ENCODE results near the gene TMEM9. TPM values are rescaled to one million over a fixed set of nuclear protein-coding genes. Genes with fewer than 3 reads are reported as not detected.

TMEM9 gene
- total RNA-seq, 1 donor from 2014 or later: 109 TPM

DNA sequence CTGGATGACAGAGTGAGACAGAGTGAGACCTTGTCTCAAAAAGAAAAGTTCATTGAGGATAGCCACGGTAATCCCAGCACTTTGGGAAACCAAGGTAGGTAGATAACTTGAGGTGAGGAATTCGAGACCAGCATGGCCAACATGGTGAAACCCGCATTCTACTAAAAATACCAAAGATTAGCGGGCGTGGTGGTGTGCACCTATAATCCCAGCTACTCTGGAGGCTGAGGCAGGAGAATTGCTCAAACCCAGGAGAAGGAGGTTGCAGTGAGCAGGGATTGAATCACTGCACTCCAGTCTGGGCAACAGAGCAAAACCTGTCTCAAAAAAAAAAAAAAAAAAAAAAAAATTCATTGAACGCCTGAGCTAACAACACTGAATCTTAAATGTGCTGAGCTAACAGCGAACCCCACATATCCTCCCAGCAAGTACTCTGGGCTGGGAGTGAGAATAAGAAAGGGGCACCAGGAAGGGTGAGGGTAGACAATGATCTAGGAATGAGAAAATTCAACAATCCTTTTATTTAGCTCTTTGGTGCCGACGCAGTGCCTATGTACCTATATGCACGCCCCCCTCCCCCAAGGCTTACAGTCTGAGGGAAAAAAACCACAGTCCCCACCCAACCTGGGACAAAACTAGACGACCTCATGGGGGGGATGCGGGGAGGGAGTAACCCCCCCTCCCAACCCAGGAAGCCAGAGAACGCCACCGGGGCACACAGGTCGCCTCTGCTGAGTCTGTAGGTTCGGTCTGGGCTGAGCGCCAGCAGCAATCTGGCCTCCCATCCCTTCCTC is 40.6 kb downstream of the TMEM9 start:
- Histone ChIP-seq H3K9me3 (ENCODE audit: low read depth) (no peaks in the 10 kb centered on the region), H3K9ac (no peak overlapping the region), H2AFZ (replicated peaks) (no peak overlapping the region), H3K27ac (no peak overlapping the region), H3K79me2 (ENCODE audit: low read depth) (no peaks in the 10 kb centered on the region), H3K4me2 (peak overlapping the region; percentile 26), H3F3A (ENCODE audit: low read depth) (no peaks in the 10 kb centered on the region), H3K27me3 (peaks cover 52% of the 10 kb centered on the region), H3K4me1 (peaks cover 15% of the 10 kb centered on the region), H4K20me1 (ENCODE audit: low read depth) (no peaks in the 10 kb centered on the region), H3K36me3 (no peaks in the 10 kb centered on the region), H3K4me3 (no peak overlapping the region)
- no peaks in the 10 kb centered on the region for H3K36me3 Mint-ChIP-seq
- H3K9me3 Mint-ChIP-seq: no peaks in the 10 kb centered on the region
- peaks cover 43% of the 10 kb centered on the region for H3K4me1 Mint-ChIP-seq
- no peak for DNase-seq (ENCODE audit: low spot score)
- peak overlapping the region; percentile 89 for H3K4me3 Mint-ChIP-seq
- peak overlapping the region; percentile 83 for H3K27ac Mint-ChIP-seq
- TF ChIP-seq EZH2 (IDR thresholded peaks at IDR 0.05) (no peak), EZH2phosphoT487 (IDR thresholded peaks at IDR 0.05) (no peak)
- TF ChIP-seq, protein P1, sequence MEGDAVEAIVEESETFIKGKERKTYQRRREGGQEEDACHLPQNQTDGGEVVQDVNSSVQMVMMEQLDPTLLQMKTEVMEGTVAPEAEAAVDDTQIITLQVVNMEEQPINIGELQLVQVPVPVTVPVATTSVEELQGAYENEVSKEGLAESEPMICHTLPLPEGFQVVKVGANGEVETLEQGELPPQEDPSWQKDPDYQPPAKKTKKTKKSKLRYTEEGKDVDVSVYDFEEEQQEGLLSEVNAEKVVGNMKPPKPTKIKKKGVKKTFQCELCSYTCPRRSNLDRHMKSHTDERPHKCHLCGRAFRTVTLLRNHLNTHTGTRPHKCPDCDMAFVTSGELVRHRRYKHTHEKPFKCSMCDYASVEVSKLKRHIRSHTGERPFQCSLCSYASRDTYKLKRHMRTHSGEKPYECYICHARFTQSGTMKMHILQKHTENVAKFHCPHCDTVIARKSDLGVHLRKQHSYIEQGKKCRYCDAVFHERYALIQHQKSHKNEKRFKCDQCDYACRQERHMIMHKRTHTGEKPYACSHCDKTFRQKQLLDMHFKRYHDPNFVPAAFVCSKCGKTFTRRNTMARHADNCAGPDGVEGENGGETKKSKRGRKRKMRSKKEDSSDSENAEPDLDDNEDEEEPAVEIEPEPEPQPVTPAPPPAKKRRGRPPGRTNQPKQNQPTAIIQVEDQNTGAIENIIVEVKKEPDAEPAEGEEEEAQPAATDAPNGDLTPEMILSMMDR (IDR thresholded peaks at IDR 0.05): no peak
- H3K27me3 Mint-ChIP-seq (ENCODE audit: insufficient read depth, low read depth): peaks cover 8% of the 10 kb centered on the region

DNA sequence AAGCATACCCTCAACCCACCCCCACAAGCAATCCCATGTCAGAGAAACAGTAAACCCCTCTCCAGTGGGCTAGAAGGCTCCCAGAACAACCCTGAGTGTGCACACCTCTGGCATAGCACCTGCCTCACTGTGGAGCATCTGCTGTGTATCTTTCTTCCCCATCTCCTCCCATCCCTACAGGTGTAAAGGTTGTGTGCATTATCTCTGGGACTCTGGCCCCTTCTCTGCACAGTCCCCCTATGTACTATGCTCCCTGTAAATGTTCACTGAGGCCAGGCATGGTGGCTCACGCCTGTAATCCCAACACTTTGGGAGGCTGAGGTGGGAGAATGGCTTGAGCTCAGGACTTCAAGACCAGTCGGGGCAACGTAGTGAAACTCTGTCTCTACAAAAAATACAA is 41.3 kb downstream of the TMEM9 start:
- H3K27ac Mint-ChIP-seq: peak overlapping the region; percentile 83
- H3K4me3 Mint-ChIP-seq: peak overlapping the region; percentile 63
- H3K27me3 Mint-ChIP-seq (ENCODE audit: insufficient read depth, low read depth): peaks cover 8% of the 10 kb centered on the region

DNA sequence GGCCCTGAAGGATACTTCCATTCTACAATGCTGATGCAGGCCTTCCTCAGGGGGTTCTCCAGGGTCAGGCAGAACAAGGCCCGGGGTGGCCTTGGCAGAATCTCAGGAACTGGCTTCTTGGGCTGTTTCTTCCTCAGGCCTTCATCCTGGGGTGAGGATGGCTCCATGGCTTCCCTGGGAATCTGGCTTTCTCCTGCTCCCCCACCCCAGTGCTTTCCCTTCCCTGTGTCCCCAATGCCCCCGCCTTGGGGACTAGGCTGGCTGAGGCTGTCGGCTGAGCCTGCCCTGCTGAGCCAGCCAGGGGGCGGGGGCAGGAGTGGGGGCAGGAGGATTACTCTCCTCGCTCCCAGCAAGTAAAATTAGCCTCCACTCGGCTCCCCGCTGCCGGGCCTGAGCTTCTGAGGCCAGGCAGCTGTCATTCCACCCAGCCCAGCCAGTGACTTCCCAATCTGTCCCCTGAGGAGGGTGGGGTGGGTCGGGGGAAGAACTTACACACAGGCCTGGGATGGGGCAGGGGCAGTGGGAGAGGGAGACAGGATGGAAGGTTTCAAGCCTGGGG is 42.0 kb downstream of the TMEM9 start, which contains the start of gene CACNA1S:
CACNA1S (minus strand) TSS at position 254 of the 559 bp plus-strand sequence; CDS start at position 167, 87 bp downstream.
- Mint-ChIP-seq H3K4me3 (peak within 1 kb of the TSS; percentile 63), H3K27ac (peak within 1 kb of the TSS; percentile 92), H3K9me3 (no peaks in the 10 kb centered on the region), H3K27me3 (ENCODE audit: insufficient read depth, low read depth) (peaks cover 8% of the 10 kb centered on the region), H3K4me1 (peaks cover 56% of the 10 kb centered on the region), H3K36me3 (no peaks in the 10 kb centered on the region)
- Histone ChIP-seq H3K4me1 (peaks cover 21% of the 10 kb centered on the region), H3K36me3 (no peaks in the 10 kb centered on the region), H3K27ac (no peak within 1 kb of the TSS), H3F3A (ENCODE audit: low read depth) (no peaks in the 10 kb centered on the region), H2AFZ (replicated peaks) (peak within 1 kb of the TSS; percentile 10), H4K20me1 (ENCODE audit: low read depth) (no peaks in the 10 kb centered on the region), H3K9ac (no peak within 1 kb of the TSS), H3K79me2 (ENCODE audit: low read depth) (no peaks in the 10 kb centered on the region), H3K4me2 (no peak within 1 kb of the TSS), H3K9me3 (ENCODE audit: low read depth) (no peaks in the 10 kb centered on the region), H3K4me3 (no peak within 1 kb of the TSS), H3K27me3 (peaks cover 38% of the 10 kb centered on the region)
- peak; percentile 53 for DNase-seq (ENCODE audit: low spot score)
- TF ChIP-seq EZH2 (IDR thresholded peaks at IDR 0.05) (no peak), EZH2phosphoT487 (IDR thresholded peaks at IDR 0.05) (no peak)
- TF ChIP-seq, protein P1 (IDR thresholded peaks at IDR 0.05): no peak

More for the DNA sequence above, 41.3 kb downstream of the TMEM9 start:
- peaks cover 45% of the 10 kb centered on the region for H3K27me3 ChIP-seq
- no peaks in the 10 kb centered on the region for H3K36me3 ChIP-seq
- no peaks in the 10 kb centered on the region for H3K79me2 ChIP-seq (ENCODE audit: low read depth)
- no peaks in the 10 kb centered on the region for H3K36me3 Mint-ChIP-seq
- TF ChIP-seq EZH2 (IDR thresholded peaks at IDR 0.05): no peak
- TF ChIP-seq EZH2phosphoT487 (IDR thresholded peaks at IDR 0.05): no peak
- TF ChIP-seq, protein P1 (IDR thresholded peaks at IDR 0.05): no peak
- H3K9me3 ChIP-seq (ENCODE audit: low read depth): no peaks in the 10 kb centered on the region
- H3K9me3 Mint-ChIP-seq: no peaks in the 10 kb centered on the region
- H2AFZ ChIP-seq (replicated peaks): no peak overlapping the region
- H3F3A ChIP-seq (ENCODE audit: low read depth): no peaks in the 10 kb centered on the region
- H3K4me1 ChIP-seq: peaks cover 21% of the 10 kb centered on the region
- DNase-seq (ENCODE audit: low spot score): no peak
- H3K27ac ChIP-seq: no peak overlapping the region
- no peak overlapping the region for H3K9ac ChIP-seq
- no peak overlapping the region for H3K4me2 ChIP-seq
- H4K20me1 ChIP-seq (ENCODE audit: low read depth): no peaks in the 10 kb centered on the region
- H3K4me1 Mint-ChIP-seq: peaks cover 49% of the 10 kb centered on the region
- H3K4me3 ChIP-seq: no peak overlapping the region

All from neural progenitor cell (in vitro differentiated cells).